ENCODE data around the gene ATP10B.

The ATP10B gene

GRCh38 chr5:160667160-160667559 is 184.9 kb downstream of the ATP10B start:
- no peak for DNase-seq (ENCODE audit: low spot score)
- in situ Hi-C loops (cut with MboI; ENCODE audit: low pct_unique_long_range_greater_than_20kb, low sequenced_read_pairs, unreplicated experiment): no loop called here
- TF ChIP-seq CTCF (IDR thresholded peaks at IDR 0.05; ENCODE audit: extremely low read depth, insufficient read depth, missing control alignments): no peak

GRCh38 chr5:160665460-160665859 is 186.6 kb downstream of the ATP10B start:
- in situ Hi-C loops (cut with MboI; ENCODE audit: low pct_unique_long_range_greater_than_20kb, low sequenced_read_pairs, unreplicated experiment): no loop called here
- no peak for DNase-seq (ENCODE audit: low spot score)

GRCh38 chr5:160660132-160660531 is 191.9 kb downstream of the ATP10B start:
- no peak for DNase-seq (ENCODE audit: low spot score)
- no peak for TF ChIP-seq CTCF (IDR thresholded peaks at IDR 0.05; ENCODE audit: extremely low read depth, insufficient read depth, missing control alignments)
- in situ Hi-C loops (cut with MboI; ENCODE audit: low pct_unique_long_range_greater_than_20kb, low sequenced_read_pairs, unreplicated experiment): no loop called here

More at GRCh38 chr5:160665460-160665859, 186.6 kb downstream of the ATP10B start:
- no peak for TF ChIP-seq CTCF (IDR thresholded peaks at IDR 0.05; ENCODE audit: extremely low read depth, insufficient read depth, missing control alignments)

GRCh38 chr5:160657622-160658458 is 194.2 kb downstream of the ATP10B start:
- no peak for TF ChIP-seq CTCF (IDR thresholded peaks at IDR 0.05; ENCODE audit: extremely low read depth, insufficient read depth, missing control alignments)
- in situ Hi-C loops (cut with MboI; ENCODE audit: low pct_unique_long_range_greater_than_20kb, low sequenced_read_pairs, unreplicated experiment): no loop called here

GRCh38 chr5:160657068-160657507 is 194.9 kb downstream of the ATP10B start:
- in situ Hi-C loops (cut with MboI; ENCODE audit: low pct_unique_long_range_greater_than_20kb, low sequenced_read_pairs, unreplicated experiment): no loop called here
- no peak for DNase-seq (ENCODE audit: low spot score)
- TF ChIP-seq CTCF (IDR thresholded peaks at IDR 0.05; ENCODE audit: extremely low read depth, insufficient read depth, missing control alignments): no peak

More at GRCh38 chr5:160657622-160658458, 194.2 kb downstream of the ATP10B start:
- no peak for DNase-seq (ENCODE audit: low spot score)

- DNase-seq (ENCODE audit: low spot score): no peak
- no peak for TF ChIP-seq CTCF (IDR thresholded peaks at IDR 0.05; ENCODE audit: extremely low read depth, insufficient read depth, missing control alignments)
- in situ Hi-C loops (cut with MboI; ENCODE audit: low pct_unique_long_range_greater_than_20kb, low sequenced_read_pairs, unreplicated experiment): no loop called here
Measured at GRCh38 chr5:160655717-160656116, 196.3 kb downstream of the ATP10B start.
